NOMO-1 treated with dmso at 0.1 percent for 144 hours (cell line): ENCODE data around the gene PLXDC1.

ENCODE experiments used
- DNase-seq: peaks from one replicate; lab custom pipeline; 2025; ENCODE audit not compliant: unreplicated experiment; lab: John Stamatoyannopoulos, UW

The PLXDC1 gene

DNA sequence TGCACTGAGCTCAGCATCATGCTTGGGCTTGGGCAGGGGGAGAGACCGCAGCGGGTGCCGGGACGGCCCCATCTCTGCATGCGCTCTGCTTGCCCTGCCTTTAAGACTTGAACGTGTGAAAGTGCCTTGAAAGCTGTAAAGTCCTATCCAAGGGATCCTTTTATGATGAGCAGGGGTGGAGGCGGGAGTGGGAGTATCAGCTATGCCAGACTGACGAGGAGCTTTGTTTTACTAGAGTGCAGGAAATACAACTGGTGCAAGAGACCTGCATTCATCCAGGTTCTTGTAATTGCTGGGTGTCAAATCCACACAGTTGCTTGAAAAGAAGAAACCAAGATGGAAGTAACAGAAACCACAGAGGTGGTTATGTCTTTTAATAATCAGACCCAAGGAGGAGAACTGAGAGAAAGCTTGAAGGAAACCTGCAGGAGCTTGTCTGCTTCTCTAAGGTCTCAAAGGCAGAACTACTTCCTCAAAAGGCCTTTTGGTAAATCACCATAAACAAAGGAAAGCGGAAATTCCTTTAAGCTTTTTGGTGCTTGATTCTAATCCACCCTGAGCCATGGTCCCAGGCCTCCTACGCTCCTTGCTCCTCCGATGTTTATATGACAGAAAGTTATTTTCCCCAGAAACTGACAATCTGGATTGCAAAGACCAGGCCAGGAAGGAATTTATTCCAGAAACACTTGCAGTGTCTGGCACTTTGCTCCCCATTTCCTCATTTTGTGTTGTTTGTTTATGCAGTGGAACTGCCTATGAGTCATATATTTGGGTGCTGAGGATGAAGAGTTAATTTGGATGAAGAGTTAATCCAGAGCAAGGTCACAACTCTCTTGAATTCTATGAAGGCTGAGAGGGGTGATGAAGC, 132.9 kb downstream of the PLXDC1 start:
- peak; percentile 69 for DNase-seq

DNA sequence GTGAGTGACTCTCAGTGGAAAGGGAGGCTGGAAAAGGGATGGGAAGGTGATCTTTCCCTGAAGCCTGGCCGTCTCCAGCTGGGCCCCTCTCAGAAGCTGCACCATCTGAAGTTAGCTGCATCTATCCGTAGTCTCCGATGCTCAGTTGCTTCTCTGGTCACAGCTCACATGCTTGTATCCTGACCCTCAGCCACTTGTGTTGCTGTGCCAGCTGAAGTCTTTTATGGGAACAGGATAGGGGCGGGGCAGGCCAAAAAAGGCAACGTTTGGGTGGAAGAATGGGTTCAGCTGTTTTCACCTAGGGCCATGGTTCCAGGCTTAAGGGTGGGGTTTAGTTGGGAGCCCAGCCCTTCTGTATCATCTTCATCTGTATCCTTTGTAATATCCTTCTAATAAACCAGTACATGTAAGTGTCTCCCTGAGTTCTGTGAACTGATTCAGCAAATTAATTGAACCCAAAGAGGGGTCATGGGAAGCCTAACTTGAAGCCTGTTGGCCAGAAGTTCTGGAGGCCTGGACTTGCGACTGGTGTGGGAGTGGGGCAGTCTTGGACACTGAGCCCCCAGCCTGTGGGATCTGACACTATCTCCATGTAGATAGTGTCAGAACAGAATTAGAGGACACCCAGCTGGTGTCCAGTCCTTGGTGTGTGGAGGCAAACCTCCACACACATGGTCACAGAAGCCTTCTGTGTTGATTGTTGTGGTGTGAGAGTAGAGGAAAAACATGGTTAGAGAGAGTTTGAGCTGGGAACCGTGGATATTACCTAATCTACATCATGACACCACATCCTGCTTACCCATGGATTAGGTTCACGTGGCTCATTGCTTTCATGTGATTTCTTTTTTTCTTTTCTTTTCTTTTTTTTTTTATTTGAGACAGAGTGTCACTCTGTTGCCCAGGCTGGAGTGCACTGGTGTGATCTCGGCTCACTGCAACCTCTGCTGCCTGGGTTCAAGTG, 135.0 kb downstream of the PLXDC1 start:
- no peak for DNase-seq

DNA sequence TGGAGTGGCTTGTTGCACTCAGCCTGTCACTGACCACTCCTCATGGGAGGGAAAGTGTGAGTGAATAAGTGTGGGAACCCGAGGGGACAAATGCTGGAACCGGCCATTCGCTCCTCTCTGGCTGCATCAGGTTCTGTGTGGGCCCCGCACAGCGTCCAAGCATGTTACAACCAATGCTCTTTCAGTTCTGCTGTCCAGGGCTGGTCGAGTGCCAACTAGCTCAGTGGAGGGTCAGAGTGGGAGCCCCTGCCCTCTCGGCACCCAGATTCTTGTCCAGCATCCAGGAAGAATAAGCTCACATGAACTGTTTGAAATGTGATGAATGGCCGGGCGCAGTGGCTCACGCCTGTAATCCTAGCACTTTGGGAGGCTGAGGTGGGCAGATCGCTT, 135.9 kb downstream of the PLXDC1 start:
- DNase-seq: no peak

DNA sequence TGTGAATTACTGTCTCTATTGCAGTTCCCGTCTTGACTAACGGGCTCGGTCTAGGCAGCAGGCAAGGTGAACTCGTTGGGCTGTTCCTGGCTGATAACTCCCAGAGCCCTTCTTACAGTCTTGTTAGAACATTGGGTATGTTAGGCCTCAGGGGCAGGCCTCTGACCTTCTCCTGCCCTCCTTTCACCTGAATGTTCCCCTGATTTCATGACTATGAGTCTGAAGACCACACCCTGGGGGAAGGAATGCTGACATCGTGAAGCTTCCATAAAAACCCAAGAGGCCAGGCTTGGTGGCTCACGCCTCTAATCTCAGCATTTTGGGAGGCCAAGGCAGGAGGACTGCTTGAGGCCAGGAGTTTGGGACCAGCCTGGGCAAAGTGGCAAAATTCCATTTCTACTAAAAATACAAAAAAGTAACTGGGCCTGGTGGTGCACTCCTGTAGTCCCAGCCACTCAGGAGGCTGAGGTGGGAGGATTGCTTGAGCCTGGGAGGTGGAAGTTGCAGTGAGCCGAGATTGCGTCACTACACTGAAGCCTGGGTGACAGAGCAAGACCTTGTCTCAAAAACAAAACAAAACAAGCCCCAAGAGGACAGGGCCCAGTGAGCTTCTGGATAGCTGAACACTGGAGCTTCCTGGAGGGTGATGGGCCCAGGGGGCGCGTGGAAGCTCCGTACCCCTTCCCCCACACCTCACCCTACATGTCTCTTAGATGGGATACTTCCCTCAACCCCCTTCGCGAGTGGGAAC, 136.5 kb downstream of the PLXDC1 start:
- DNase-seq: no peak

DNA sequence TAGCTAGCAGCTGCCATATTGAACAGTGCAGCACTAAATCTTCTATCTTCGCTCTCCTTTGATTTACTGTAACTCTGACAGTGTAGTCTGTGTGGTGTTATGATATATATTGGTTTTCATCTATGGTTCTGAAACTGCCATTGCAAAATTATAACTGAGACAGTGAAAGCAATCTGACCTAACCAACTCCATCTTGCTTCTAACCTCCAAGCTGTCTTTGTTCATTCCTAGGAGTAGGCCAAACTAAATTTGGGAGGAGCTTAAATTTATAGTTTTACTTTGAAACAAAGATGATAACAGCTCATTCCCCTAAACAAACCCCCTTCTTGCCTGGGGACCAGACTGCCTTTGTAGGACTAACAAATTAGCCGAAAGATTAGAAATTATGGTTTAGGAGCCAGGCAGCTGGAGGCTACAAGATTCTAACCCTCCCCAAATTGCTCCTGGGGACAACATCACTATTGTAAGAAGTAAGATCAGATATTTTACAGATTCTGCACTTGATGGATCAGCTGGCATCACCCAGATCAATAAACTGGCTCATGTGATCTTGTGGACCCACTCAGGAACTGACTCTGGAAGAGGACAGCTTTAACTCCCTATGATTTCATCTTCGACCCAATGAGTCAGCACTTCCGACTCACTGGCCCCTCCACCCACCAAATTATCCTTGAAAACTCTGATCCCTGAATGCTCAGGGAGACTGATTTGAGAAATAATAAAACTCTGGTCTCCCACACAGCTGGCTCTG, 137.2 kb downstream of the PLXDC1 start:
- DNase-seq: no peak
